Erythroblast (primary cell): ENCODE measurements around the gene ACOD1.

Experiments used
- GATA1 ChIP-seq: IDR thresholded peaks from 2 replicates; pipeline ENCODE4 v1.6.1; 2011; ENCODE audit warnings: low read depth, mild to moderate bottlenecking, control low read depth, low read length, moderate library complexity
- POLR2A ChIP-seq: IDR thresholded peaks from 2 replicates; pipeline ENCODE4 v1.6.1; 2011; ENCODE audit warnings: mild to moderate bottlenecking, low read length

DNA sequence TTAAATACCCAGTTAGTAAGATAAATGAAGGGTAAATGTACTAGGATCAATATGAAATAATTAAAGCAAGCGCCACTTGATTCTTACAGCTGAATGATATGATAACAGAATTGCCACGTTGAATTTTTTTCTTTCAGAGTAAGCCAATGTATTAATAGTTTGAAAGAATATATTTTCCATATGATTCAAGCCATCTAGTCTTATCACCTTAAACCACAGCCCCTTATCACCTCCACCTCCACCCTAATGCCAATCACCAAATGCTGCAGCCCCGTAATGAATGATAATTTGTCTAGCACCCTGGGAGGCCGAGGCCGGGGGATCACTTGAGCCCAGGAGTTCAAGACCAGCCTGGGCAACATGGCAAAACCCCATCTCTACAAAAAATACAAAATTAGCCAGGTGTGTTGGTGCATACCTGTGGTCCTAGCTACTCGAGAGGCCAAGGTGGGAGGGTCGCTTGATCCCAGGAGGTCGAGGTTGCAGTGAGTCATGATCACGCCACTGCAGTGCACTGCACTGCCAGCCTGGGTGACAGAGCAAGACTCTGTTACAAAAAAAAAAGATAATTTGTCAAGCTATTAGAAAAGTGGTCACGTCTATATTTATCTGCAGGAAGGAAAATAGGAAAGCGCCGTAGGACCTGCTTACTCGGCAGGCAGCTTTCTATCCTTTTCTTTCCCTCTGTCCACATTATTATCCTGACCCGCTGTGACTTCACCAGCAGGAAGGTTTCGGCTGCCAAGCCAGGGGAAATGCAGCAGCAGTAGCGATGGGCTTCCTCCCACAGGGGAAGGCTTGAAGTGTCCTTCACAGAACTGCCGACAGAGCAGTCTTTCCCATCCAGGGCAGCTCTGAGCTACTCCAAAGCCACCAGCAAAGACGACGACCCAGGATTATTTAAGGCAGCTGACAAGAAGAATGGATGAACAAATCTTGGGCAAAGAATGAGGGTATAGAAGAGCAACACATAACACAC, 23.8 kb downstream of the ACOD1 start:
- TF ChIP-seq POLR2A (no peak), GATA1 (no peak)
